Neural progenitor cell (in vitro differentiated cells): Measurements from ENCODE around the gene GNL2. TPM values are rescaled to one million over a fixed set of nuclear protein-coding genes. Genes with fewer than 3 reads are reported as not detected.
"Not testable (repeated sequence)": the region's sequence is repeated elsewhere in the genome, so short reads cannot be mapped to it uniquely, and the experiment has no call there.

Source experiments
- DNase-seq: peaks from one replicate; pipeline ENCODE4 v3.0.0-alpha.2; 2016; ENCODE audit warnings: low spot score
- H2AFZ ChIP-seq: fragments of 200-600 bp; sonication (generic); replicated peaks from 2 replicates; pipeline ENCODE4 v1.6.1; 2016; ENCODE audit warnings: antibody characterized with exemption
- H3F3A ChIP-seq: fragments of 200-600 bp; sonication (generic); 2 replicates; pipeline ENCODE4 v1.6.1; 2016; ENCODE audit warnings: antibody characterized with exemption, low read depth
- H3K27ac ChIP-seq: fragments of 200-600 bp; sonication (generic); 2 replicates; pipeline ENCODE4 v1.5.1; 2016; ENCODE audit warnings: mild to moderate bottlenecking
- H3K27me3 ChIP-seq: fragments of 200-600 bp; sonication (generic); 2 replicates; pipeline ENCODE4 v1.6.1; 2016; ENCODE audit warnings: mild to moderate bottlenecking, moderate library complexity
- H3K36me3 ChIP-seq: fragments of 200-600 bp; sonication (generic); 2 replicates; pipeline ENCODE4 v1.5.1; 2016
- H3K4me1 ChIP-seq: fragments of 200-600 bp; sonication (generic); 2 replicates; pipeline ENCODE4 v1.6.1; 2016; ENCODE audit warnings: mixed run types
- H3K4me2 ChIP-seq: fragments of 200-600 bp; sonication (generic); 2 replicates; pipeline ENCODE4 v1.6.1; 2016
- H3K4me3 ChIP-seq: fragments of 200-600 bp; sonication (generic); 2 replicates; pipeline ENCODE4 v1.5.1; 2016
- H3K79me2 ChIP-seq: fragments of 200-600 bp; sonication (generic); 2 replicates; pipeline ENCODE4 v1.6.1; 2016; ENCODE audit warnings: low read depth
- H3K9ac ChIP-seq: fragments of 200-600 bp; sonication (generic); 2 replicates; pipeline ENCODE4 v1.6.1; 2016
- H3K9me3 ChIP-seq: fragments of 200-600 bp; sonication (generic); 2 replicates; pipeline ENCODE4 v1.5.1; 2016; ENCODE audit warnings: low read depth
- H4K20me1 ChIP-seq: fragments of 200-600 bp; sonication (generic); 2 replicates; pipeline ENCODE4 v1.6.1; 2016; ENCODE audit warnings: low read depth
- H3K27ac Mint-ChIP-seq: 3 replicates; pipeline ENCODE4 v1.8.0; 2021; ENCODE audit warnings: mixed read lengths
- H3K27me3 Mint-ChIP-seq: 2 replicates; pipeline ENCODE4 v1.8.0; 2022; ENCODE audit warnings: low read depth, mild to moderate bottlenecking, inconsistent platforms, moderate library complexity, mixed read lengths; ENCODE audit not compliant: insufficient read depth
- H3K36me3 Mint-ChIP-seq: 3 replicates; pipeline ENCODE4 v1.8.0; 2021; ENCODE audit warnings: mixed read lengths
- H3K4me1 Mint-ChIP-seq: 3 replicates; pipeline ENCODE4 v1.8.0; 2021; ENCODE audit warnings: mixed read lengths
- H3K4me3 Mint-ChIP-seq: 3 replicates; pipeline ENCODE4 v1.8.0; 2021; ENCODE audit warnings: mild to moderate bottlenecking, moderate library complexity, mixed read lengths
- H3K9me3 Mint-ChIP-seq: 3 replicates; pipeline ENCODE4 v1.8.0; 2020; ENCODE audit warnings: mixed read lengths
- EZH2 ChIP-seq: fragments of 200-600 bp; sonication (generic); IDR thresholded peaks from 2 replicates; pipeline ENCODE4 v1.6.1; 2017; ENCODE audit warnings: antibody characterized with exemption, mild to moderate bottlenecking, moderate library complexity
- EZH2phosphoT487 ChIP-seq: fragments of 200-600 bp; sonication (generic); IDR thresholded peaks from 2 replicates; pipeline ENCODE4 v1.6.1; 2017; ENCODE audit warnings: antibody characterized with exemption
- total RNA-seq: library from RNA; depleted of rRNA; stranded (reverse); fragments of >200 nt; gene quantifications from 2 replicates; pipeline ENCODE4 v1.2.3, GENCODE V29; 2015; ENCODE audit warnings: low replicate concordance
- TF ChIP-seq, protein P1 (sequence below): fragments of 200-600 bp; sonication (generic); IDR thresholded peaks from 2 replicates; pipeline ENCODE4 v1.5.1; 2017; ENCODE audit warnings: antibody characterized with exemption, mild to moderate bottlenecking

GNL2 gene
- total RNA-seq, 1 donor from 2014 or later: 67.1 TPM

DNA sequence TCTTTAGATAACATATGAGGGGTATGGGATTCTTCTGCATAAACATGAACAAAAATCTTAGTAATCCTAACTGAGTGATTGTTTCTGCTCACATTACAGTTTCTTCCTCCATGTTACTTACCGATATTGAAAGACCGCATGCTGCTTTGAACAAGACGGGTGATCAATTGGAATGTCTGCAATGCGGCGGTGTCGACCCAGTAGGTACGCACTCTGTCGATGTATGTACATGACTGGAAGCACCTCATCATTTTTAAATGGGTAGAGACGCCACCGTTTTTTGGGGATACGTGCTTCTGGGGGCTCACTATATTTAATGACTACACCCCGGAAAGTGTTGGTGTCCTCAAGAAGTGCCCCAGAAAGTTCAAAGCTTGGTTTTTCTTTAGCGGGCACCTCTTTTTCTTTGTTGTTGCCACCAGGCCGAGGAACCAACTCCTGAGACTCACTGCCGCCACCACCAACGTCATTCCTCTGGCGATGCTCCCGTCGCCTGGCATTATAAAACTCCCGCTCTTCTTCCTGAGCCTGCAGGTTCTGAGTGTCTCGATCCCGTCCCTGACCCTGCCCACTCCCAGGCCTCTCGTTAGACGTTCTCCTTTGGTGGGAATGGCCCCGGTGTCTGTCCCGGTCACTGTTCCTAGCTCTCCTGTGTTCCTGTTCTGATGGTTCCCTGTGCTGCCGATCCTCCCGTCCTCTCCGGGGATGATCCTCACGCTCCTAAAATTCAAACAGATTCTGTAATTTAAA is 55.5 kb downstream of the GNL2 start:
- H3K9ac ChIP-seq: no peak overlapping the region
- H3K36me3 ChIP-seq: peaks cover 4% of the 10 kb centered on the region
- H2AFZ ChIP-seq: no peak overlapping the region
- TF ChIP-seq EZH2 (no peak), EZH2phosphoT487 (no peak)
- TF ChIP-seq, protein P1, sequence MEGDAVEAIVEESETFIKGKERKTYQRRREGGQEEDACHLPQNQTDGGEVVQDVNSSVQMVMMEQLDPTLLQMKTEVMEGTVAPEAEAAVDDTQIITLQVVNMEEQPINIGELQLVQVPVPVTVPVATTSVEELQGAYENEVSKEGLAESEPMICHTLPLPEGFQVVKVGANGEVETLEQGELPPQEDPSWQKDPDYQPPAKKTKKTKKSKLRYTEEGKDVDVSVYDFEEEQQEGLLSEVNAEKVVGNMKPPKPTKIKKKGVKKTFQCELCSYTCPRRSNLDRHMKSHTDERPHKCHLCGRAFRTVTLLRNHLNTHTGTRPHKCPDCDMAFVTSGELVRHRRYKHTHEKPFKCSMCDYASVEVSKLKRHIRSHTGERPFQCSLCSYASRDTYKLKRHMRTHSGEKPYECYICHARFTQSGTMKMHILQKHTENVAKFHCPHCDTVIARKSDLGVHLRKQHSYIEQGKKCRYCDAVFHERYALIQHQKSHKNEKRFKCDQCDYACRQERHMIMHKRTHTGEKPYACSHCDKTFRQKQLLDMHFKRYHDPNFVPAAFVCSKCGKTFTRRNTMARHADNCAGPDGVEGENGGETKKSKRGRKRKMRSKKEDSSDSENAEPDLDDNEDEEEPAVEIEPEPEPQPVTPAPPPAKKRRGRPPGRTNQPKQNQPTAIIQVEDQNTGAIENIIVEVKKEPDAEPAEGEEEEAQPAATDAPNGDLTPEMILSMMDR: no peak
- Mint-ChIP-seq H3K36me3 (peaks cover 30% of the 10 kb centered on the region), H3K27ac (no peak overlapping the region), H3K4me3 (no peak overlapping the region), H3K27me3 (peaks cover 3% of the 10 kb centered on the region), H3K4me1 (no peaks in the 10 kb centered on the region), H3K9me3 (no peaks in the 10 kb centered on the region)
- H3K4me2 ChIP-seq: no peak overlapping the region
- H3K79me2 ChIP-seq: no peaks in the 10 kb centered on the region
- no peaks in the 10 kb centered on the region for H3K9me3 ChIP-seq
- no peaks in the 10 kb centered on the region for H3K27me3 ChIP-seq
- no peak overlapping the region for H3K4me3 ChIP-seq
- H3K27ac ChIP-seq: no peak overlapping the region
- H3K4me1 ChIP-seq: no peaks in the 10 kb centered on the region
- H3F3A ChIP-seq: no peaks in the 10 kb centered on the region
- no peak for DNase-seq
- H4K20me1 ChIP-seq: peaks cover 8% of the 10 kb centered on the region

DNA sequence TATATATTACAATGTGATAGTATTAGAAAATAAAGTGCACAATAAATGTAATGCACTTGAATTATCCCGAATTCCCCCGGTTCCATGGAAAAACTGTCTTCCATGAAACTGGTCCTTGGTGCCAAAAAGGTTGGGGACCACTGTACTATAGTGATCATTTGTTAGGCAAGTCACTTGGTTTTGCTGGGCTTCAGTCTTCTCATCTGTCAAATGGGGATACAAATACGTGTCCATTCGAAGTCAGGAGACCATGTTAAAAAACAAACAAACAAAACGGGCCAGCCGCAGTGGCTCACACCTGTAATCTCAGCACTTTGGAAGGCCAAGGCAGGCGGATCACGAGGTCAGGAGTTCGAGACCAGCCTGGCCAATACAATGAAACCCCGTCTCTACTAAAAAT is 56.6 kb downstream of the GNL2 start:
- not testable (repeated sequence) for H2AFZ ChIP-seq, H3K9me3 Mint-ChIP-seq
- H3K36me3 Mint-ChIP-seq: peaks cover 23% of the 10 kb centered on the region

DNA sequence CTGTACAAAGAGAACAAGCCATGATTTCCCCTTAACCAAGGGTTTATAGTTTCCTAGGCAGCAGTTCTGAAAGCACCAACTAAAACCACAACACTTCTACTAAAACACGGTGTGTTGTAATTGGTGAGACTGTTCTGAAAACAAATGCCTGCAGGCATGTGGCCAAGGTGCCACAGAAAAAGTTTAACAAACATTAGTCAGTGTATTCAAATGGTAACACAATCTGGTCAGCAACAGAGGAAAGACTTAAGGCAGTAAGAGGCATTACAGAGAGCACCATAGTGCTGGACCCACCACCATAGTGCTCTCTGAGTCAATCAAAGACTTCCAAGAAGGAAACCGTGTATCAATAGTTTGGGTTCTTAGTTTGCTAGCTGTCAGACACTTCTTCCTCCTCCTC is 58.4 kb downstream of the GNL2 start:
- no peak overlapping the region for H2AFZ ChIP-seq
- H3K4me3 ChIP-seq: no peak overlapping the region
- no peaks in the 10 kb centered on the region for H3K9me3 Mint-ChIP-seq
- TF ChIP-seq EZH2phosphoT487: no peak
- TF ChIP-seq, protein P1: no peak
- no peaks in the 10 kb centered on the region for H3K27me3 ChIP-seq
- H3K79me2 ChIP-seq: no peaks in the 10 kb centered on the region
- H3K4me3 Mint-ChIP-seq: no peak overlapping the region
- no peak overlapping the region for H3K27ac ChIP-seq
- no peaks in the 10 kb centered on the region for H3K4me1 ChIP-seq
- H3K27ac Mint-ChIP-seq: no peak overlapping the region
- H3K36me3 Mint-ChIP-seq: peaks cover 21% of the 10 kb centered on the region
- DNase-seq: no peak
- no peaks in the 10 kb centered on the region for H3K4me1 Mint-ChIP-seq
- H3K4me2 ChIP-seq: no peak overlapping the region
- no peaks in the 10 kb centered on the region for H3F3A ChIP-seq
- no peak overlapping the region for H3K9ac ChIP-seq
- no peaks in the 10 kb centered on the region for H3K9me3 ChIP-seq
- H3K36me3 ChIP-seq: no peaks in the 10 kb centered on the region
- H4K20me1 ChIP-seq: no peaks in the 10 kb centered on the region
- H3K27me3 Mint-ChIP-seq: no peaks in the 10 kb centered on the region

More for the DNA sequence above, 56.6 kb downstream of the GNL2 start:
- not testable (repeated sequence) for H3K79me2 ChIP-seq, H3K9me3 ChIP-seq, H3K9ac ChIP-seq, H3K4me1 ChIP-seq, DNase-seq, H3K27me3 Mint-ChIP-seq, H4K20me1 ChIP-seq, H3K27me3 ChIP-seq, H3K27ac ChIP-seq, H3K36me3 ChIP-seq, H3K4me3 Mint-ChIP-seq, H3K4me3 ChIP-seq, H3F3A ChIP-seq, H3K27ac Mint-ChIP-seq, H3K4me2 ChIP-seq, H3K4me1 Mint-ChIP-seq

DNA sequence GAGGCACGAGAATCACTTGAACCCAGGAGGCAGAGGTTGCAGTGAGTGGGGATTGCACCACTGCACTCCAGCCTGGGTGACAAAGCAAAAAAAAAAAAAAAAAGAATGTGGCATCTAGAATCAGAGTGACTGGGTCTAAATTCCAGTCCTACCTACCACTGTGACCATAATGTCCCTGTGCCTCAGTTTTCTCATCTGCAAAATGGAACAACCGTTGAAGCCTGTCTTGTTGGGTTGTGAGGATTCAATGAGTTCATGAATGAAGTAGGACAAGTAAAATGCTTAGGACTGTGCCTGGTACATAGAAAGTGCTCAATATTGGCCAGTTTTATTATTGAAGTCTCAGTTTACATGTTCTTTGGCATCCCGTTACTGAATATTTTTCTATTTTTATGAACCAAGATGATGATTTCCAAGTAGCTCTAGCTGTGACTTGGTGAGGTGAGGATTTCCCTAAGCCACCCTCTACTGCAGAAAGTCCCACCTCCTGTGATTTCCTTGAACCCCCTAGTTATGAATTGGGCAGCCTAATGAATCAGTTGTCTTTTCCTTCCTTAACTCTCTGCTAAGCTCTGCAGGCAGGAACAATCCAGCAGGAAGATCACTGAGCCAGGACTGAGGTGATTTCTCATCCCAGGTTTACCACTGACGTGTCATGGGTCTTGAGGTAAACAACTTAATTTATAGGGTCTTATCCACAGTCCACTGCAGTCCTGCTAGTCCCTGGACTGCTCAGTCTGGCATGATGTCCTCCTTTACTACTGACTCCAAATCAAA is 62.2 kb downstream of the GNL2 start:
- Mint-ChIP-seq H3K4me1 (no peaks in the 10 kb centered on the region), H3K36me3 (peaks cover 14% of the 10 kb centered on the region), H3K27me3 (peaks cover 6% of the 10 kb centered on the region), H3K9me3 (no peaks in the 10 kb centered on the region), H3K27ac (no peak overlapping the region), H3K4me3 (no peak overlapping the region)
- Histone ChIP-seq H3K9ac (no peak overlapping the region), H3K27ac (no peak overlapping the region), H3K4me3 (no peak overlapping the region), H4K20me1 (no peaks in the 10 kb centered on the region), H3K79me2 (no peaks in the 10 kb centered on the region), H3F3A (no peaks in the 10 kb centered on the region), H3K4me1 (no peaks in the 10 kb centered on the region), H3K4me2 (no peak overlapping the region), H3K9me3 (no peaks in the 10 kb centered on the region), H2AFZ (no peak overlapping the region), H3K36me3 (no peaks in the 10 kb centered on the region), H3K27me3 (no peaks in the 10 kb centered on the region)
- TF ChIP-seq EZH2: no peak
- TF ChIP-seq, protein P1: no peak
- TF ChIP-seq EZH2phosphoT487: no peak
- DNase-seq: no peak

DNA sequence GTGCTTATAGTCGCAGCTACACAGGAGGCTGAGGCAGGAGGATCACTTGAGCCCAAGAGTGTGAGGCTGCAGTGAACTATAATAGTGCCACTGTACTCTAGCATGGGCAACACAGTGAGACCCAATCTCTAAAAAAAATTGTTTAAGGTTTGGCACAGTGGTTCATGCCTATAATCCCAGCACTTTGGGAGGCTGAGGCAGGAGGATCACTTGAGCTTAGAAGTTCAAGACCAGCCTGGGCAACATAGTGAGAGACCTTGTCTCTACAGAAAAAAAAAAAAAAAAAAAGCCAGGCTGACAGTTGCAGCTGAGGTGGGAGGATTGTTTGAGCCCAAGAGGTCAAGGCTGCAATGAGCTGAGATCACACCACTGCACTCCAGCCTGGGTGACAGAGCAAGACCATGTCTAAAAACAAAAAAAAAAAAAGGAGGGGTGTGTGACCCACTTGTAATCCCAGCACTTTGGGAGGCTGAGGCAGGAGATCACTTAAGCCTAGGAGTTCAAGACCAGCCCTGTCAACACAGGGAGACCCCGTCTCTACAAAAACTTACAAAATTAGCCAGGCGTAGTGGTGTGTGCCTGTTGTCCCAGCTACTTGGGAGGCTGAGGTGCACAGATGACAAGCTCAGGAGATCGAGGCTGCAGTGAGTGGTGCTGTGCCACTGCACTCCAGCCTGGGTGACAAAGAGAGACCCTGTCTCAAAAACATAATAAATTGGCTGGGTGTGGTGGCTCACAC is 63.1 kb downstream of the GNL2 start:
- H3K4me1 ChIP-seq, H4K20me1 ChIP-seq, H3K27me3 ChIP-seq, H3K27ac ChIP-seq, DNase-seq, H3K36me3 ChIP-seq, H3K9ac ChIP-seq, H3K4me3 ChIP-seq, H3K9me3 Mint-ChIP-seq, H3K9me3 ChIP-seq, H3K4me1 Mint-ChIP-seq, H3F3A ChIP-seq, H3K27ac Mint-ChIP-seq, H2AFZ ChIP-seq, H3K79me2 ChIP-seq, H3K27me3 Mint-ChIP-seq, H3K4me3 Mint-ChIP-seq, H3K4me2 ChIP-seq, H3K36me3 Mint-ChIP-seq: not testable (repeated sequence)
